Hepatocyte (in vitro differentiated cells): ENCODE measurements around the gene SNAI1.

Experiments
- CTCF ChIP-seq: fragments of 200-600 bp; sonication (generic); IDR thresholded peaks from 2 replicates; pipeline ENCODE4 v1.5.1; 2016; ENCODE audit warnings: antibody characterized with exemption, mild to moderate bottlenecking; ENCODE audit not compliant: poor library complexity
- EZH2 ChIP-seq: fragments of 200-600 bp; sonication (generic); IDR thresholded peaks from 2 replicates; pipeline ENCODE4 v1.6.1; 2016; ENCODE audit warnings: antibody characterized with exemption, mild to moderate bottlenecking, borderline replicate concordance

- no peak for TF ChIP-seq CTCF
- no peak for TF ChIP-seq EZH2
Measured at GRCh38 chr20:50022676-50023075, 39.9 kb downstream of the SNAI1 start.
